ENCODE results near the gene PKD1.
"Not testable (repeated sequence)": the region's sequence is repeated elsewhere in the genome, so short reads cannot be mapped to it uniquely, and the experiment has no call there.

GRCh38 chr16:2107791-2108125 lies 27.9 kb downstream of the PKD1 start:
- TF ChIP-seq CTCF (conservative IDR thresholded peaks at IDR 0.05); EZH2 (IDR thresholded peaks at IDR 0.05; ENCODE audit: low read depth): not testable (repeated sequence)
